ENCODE data around the gene SLC1A3.

DNA sequence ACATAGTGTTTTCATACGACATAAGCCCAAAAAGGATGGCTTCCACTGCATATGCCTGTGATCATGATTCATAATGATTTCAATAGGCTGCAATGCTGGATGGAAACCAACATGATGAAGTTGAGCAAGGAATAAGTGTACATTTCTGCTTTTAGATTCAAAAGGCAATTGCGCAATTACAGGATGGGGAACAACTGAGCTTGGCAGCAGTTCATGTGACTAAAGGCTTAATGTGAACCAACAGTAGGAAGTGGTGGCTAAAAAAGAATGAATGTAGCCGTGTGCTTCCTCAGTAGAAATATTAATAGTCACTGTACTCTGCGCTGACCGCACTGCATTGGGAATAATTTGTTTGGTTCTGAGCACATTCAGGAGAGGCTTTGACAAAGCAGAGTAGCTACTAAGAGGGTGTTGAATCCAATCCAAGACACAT is 51.2 kb downstream of the SLC1A3 start:
- TF ChIP-seq YY1 (IDR thresholded peaks at IDR 0.05; ENCODE audit: insufficient read depth, insufficient read length), result no peak
- no peak for TF ChIP-seq ZNF274 (IDR thresholded peaks at IDR 0.05; ENCODE audit: low read depth, low read length)
- TF ChIP-seq SUZ12 (IDR thresholded peaks at IDR 0.05; ENCODE audit: extremely low read depth, insufficient read depth, insufficient read length), result no peak
